ENCODE results near the gene EFHD2.

- TF ChIP-seq CTCF (IDR thresholded peaks at IDR 0.05) (no peak), POLR2A (IDR thresholded peaks at IDR 0.05) (no peak)
Observed at GRCh38 chr1:15401391-15402055, 8.2 kb upstream of the EFHD2 start.
